GM12872 (cell line): ENCODE results near the gene ADGRG7.
A peak's percentile ranks its signal among the peaks of the same experiment; 100 is the strongest.

Experiments
- TF ChIP-seq, protein P1 (sequence below): IDR thresholded peaks from 3 replicates; pipeline ENCODE4 v1.5.1; 2011; ENCODE audit warnings: low read depth, mild to moderate bottlenecking, low read length, moderate library complexity; ENCODE audit not compliant: insufficient read depth

ADGRG7 gene

DNA sequence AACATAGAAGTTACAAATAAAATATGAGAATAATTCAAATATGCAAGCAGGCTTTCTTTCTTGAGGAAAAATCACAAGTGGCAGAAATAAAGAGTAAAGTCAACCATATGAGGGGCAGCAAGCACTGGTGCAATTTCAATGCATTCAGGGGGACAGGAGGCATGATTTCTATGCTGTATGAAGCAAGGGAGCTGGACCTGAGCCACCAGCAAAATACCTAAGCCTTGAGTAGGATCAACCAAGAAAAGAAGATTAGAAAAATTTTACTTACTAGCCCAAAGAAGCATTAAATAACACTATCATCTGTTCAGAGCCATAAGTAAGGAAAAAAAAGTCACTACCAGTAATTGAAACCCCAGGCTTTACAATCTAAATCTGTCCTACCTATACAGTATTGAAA is 6.3 kb downstream of the ADGRG7 start:
- TF ChIP-seq, protein P1, sequence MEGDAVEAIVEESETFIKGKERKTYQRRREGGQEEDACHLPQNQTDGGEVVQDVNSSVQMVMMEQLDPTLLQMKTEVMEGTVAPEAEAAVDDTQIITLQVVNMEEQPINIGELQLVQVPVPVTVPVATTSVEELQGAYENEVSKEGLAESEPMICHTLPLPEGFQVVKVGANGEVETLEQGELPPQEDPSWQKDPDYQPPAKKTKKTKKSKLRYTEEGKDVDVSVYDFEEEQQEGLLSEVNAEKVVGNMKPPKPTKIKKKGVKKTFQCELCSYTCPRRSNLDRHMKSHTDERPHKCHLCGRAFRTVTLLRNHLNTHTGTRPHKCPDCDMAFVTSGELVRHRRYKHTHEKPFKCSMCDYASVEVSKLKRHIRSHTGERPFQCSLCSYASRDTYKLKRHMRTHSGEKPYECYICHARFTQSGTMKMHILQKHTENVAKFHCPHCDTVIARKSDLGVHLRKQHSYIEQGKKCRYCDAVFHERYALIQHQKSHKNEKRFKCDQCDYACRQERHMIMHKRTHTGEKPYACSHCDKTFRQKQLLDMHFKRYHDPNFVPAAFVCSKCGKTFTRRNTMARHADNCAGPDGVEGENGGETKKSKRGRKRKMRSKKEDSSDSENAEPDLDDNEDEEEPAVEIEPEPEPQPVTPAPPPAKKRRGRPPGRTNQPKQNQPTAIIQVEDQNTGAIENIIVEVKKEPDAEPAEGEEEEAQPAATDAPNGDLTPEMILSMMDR = no peak

DNA sequence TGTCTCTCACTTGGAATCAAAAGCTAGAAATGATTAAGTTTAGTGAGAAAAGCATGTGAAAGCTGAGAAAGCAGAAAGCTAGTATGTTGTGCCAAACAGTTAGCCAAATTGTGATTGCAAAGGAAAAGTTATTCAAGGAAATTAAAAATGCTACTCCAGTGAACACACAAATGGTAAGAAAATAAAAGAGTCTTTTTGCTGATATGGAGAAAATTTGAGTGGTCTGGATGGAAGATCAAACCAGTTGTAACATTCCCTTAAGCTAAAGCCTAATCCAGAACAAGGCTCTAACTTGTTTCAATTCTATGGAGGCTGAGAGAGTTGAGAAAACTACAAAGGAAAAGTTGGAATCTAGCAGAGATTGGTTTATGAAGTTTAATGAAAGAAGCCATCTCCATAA is 11.8 kb downstream of the ADGRG7 start:
- TF ChIP-seq, protein P1 = no peak

DNA sequence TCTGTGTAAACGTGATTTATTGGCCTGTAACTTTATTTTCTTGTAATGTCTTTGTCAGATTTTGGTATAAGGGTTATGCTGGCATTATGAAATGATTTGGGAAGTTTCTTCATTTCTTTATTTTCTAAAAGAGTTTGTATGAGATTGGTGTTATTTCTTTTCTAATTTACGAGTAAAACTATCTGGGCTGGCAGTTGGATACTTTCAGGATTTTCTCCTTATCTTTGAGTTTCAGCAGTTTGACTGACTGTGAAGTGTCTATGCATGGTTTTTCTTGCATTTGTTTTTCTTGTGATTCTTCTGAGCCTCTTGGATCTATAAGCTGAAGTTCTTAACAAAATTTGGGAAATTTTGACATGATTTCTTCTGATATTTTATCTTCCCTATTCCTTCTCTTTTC is 18.1 kb downstream of the ADGRG7 start:
- TF ChIP-seq, protein P1 = no peak

DNA sequence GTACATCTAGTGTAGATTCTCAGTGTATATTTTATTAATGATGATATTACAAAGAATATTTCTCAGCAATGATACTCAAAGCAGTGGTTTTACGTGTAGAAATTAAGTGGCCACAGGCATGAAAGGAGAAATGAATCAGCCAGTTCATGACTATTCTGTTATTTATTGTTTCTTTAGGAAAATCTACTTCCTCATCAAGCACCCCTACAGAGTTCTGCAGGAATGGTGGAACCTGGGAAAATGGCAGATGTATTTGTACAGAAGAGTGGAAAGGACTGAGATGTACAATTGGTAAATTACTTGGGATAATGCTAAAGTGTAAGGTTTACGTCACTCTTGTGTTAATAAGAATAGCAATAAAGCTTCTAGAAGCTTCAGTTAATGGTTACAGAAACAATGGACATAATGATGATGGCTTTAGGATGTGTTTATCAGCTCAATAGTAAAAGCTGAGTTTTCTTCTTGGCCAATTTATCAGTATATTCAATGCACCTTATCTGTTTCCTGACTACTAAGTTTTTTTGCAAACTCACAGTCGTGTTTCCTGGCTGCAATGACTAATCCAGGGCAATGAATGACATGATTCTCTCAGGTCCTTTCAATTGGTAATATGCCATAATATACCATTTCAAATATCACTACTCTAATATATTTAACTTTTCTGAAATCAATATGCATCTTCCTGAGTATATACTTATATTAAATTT is 20.2 kb downstream of the ADGRG7 start:
- TF ChIP-seq, protein P1 = no peak

DNA sequence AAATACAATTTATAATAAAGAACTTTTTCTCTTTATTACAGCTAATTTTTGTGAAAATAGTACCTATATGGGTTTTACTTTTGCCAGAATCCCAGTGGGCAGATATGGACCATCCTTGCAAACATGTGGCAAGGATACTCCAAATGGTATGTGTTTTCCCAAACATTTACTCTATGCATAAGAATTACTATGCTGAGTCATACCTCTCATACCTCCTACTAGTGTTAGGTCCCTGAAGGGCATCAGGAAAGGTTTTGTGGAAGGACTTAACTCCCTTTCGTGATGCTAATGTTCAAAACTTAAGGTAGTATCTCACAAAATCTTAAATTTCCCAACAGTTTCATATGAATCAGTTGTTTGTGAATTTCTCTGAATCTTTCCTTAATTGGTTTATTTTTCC is 21.3 kb downstream of the ADGRG7 start:
- TF ChIP-seq, protein P1 = no peak

DNA sequence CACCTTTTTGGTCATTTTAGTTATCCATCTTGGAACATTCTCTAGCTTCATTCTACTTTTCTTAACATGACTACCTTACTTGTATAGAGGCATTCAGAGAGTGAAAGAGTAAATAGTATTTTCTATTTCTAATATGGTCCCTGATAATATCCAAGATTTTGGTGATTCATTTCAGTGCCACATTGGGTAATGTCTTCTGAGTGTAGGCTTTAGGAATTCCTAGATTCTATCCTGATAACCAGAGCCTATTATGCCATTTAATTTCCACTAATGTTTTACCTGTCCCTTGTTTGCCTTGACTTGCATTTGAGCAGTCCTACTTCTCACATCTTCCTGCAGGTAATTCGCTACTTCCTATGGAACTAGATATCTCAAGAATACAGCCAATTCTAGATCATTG is 21.8 kb downstream of the ADGRG7 start:
- TF ChIP-seq, protein P1 = no peak

DNA sequence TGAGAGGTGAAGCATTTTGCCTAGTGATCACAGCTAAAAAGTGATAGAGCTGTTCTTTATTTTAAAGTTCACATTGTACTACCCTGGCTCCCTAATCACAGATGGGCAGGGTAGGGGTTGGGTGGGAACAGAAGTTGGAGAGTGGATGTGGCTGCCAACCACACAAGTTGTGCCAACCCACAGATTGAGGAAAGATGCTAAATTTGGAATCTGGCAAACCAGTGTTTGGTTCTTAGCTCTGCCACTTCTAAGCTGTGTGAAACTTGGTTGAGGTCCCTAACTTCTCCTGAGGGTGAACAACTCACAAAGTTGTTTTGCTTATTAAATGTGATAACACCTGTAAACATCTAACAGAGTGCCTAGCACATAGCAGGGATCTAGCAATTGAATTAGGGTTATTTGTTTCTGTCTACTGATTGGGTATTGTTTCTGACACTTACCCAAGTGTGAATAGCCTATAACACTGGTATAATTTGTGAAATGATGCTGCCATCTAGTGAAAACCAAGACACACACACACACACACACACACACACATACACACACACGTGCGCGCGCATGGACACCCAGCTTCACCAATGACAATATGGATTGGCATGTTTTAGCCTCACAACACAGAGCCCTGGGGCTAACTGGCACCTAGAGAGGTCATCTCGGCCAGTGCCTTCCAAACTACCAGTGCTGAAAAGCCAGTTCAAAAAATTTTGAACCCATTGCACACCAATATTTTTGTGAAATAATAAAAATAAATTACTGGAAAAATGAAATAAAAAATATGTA is 25.3 kb downstream of the ADGRG7 start:
- TF ChIP-seq, protein P1 = 0 out of 3 replicates have a peak, but pooled peaks have one; percentile 32
